Posterior vena cava (tissue), 2 donors: ENCODE data around the gene CRIM1. TPM values are rescaled to one million over a fixed set of nuclear protein-coding genes. Genes with fewer than 3 reads are reported as not detected.

Source experiments
- DNase-seq: peaks from one replicate; pipeline ENCODE4 v3.0.0-alpha.2; 2020; ENCODE audit warnings: low spot score
- intact Hi-C, 2 donors: fragments of 100-400 bp; cut with DNase I; formaldehyde crosslinking; loops; one replicate each; pipeline versions ENCODE4 v1.14.1 to v1.14.2; 2022 to 2023
- total RNA-seq, 2 donors: library from RNA; stranded (reverse); fragmentation: NEBNext Ultra II Directional; extraction: Animal tissue kit (Norgen Biotek cat#: 25700); gene quantifications; one replicate each; pipeline ENCODE4 v1.2.1, GENCODE V29; 2021
- donor health status: DM: yes; HTN: yes; CAD: no.
- donor health status: DM: yes; HTN: yes; CAD: no.

The CRIM1 gene
- total RNA-seq, 2 donors from 2014 or later: 103 to 143 TPM

GRCh38 chr2:36573165-36573564 is 217.6 kb downstream of the CRIM1 start:
- no peak for DNase-seq
- intact Hi-C loops: no loop called here

- intact Hi-C loops: no loop called here
Observed at GRCh38 chr2:36574560-36574959, 219.0 kb downstream of the CRIM1 start.

GRCh38 chr2:36577884-36578283 is 222.3 kb downstream of the CRIM1 start:
- intact Hi-C loops: no loop called here
- DNase-seq: no peak

More at GRCh38 chr2:36574560-36574959, 219.0 kb downstream of the CRIM1 start:
- DNase-seq: no peak

- intact Hi-C loops: no loop called here
- no peak for DNase-seq
Observed at GRCh38 chr2:36578343-36579296, 223.0 kb downstream of the CRIM1 start.

GRCh38 chr2:36579297-36579664 is 223.7 kb downstream of the CRIM1 start:
- intact Hi-C loops: no loop called here
- no peak for DNase-seq

GRCh38 chr2:36582538-36582937 is 227.0 kb downstream of the CRIM1 start:
- no peak for DNase-seq
- intact Hi-C loops: no loop called here

GRCh38 chr2:36582951-36583350 is 227.4 kb downstream of the CRIM1 start:
- DNase-seq: no peak
- intact Hi-C loops: no loop called here

GRCh38 chr2:36584148-36584794 is 228.7 kb downstream of the CRIM1 start:
- intact Hi-C loops: no loop called here
- DNase-seq: no peak

- DNase-seq: no peak
- intact Hi-C loops: no loop called here
Observed at GRCh38 chr2:36586672-36587071, 231.1 kb downstream of the CRIM1 start.

GRCh38 chr2:36587101-36587500 is 231.5 kb downstream of the CRIM1 start:
- intact Hi-C loops: no loop called here
- DNase-seq: no peak

GRCh38 chr2:36587556-36587955 is 232.0 kb downstream of the CRIM1 start:
- intact Hi-C loops: no loop called here
- no peak for DNase-seq

GRCh38 chr2:36589230-36589630 is 233.7 kb downstream of the CRIM1 start:
- intact Hi-C loops: no loop called here
- no peak for DNase-seq

GRCh38 chr2:36594849-36595248 is 239.3 kb downstream of the CRIM1 start:
- intact Hi-C loops: no loop called here
- no peak for DNase-seq

GRCh38 chr2:36596397-36596796 is 240.8 kb downstream of the CRIM1 start:
- intact Hi-C loops: no loop called here
- no peak for DNase-seq

GRCh38 chr2:36597003-36597531 is 241.5 kb downstream of the CRIM1 start:
- no peak for DNase-seq
- intact Hi-C loops: no loop called here

GRCh38 chr2:36597532-36598377 is 242.2 kb downstream of the CRIM1 start, which contains the start of gene FEZ2:
FEZ2 (minus strand) TSS chr2:36598168; CDS start chr2:36598142, 26 bp downstream.
- DNase-seq: peak; percentile 90
- intact Hi-C loops: no loop called here
